GM18526 (cell line): ENCODE measurements around the gene GGA1.

Experiments
- POLR2A ChIP-seq: IDR thresholded peaks from 3 replicates; pipeline ENCODE4 v1.6.1; 2011; ENCODE audit not compliant: insufficient read length; ENCODE audit errors: extremely low read depth

GGA1 gene

DNA sequence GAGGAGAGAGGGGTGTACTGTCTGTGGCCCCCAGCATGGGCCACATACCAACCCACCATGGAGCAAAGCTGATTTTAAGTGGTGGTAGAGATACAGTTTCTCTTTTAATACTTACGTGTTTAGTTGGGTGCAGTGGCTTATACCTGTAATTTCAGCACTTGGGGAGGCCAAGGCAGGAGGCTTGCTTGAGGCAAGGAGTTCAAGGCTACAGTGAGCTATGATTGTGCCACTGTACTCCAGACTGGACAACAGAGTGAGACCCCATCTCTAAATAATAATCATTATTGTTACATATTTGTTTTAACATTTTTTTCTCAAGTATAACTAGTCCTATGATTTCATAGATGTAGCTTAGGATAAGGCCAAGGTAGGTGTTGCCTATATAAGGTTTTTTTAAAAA is 8.8 kb downstream of the GGA1 start:
- no peak for TF ChIP-seq POLR2A

DNA sequence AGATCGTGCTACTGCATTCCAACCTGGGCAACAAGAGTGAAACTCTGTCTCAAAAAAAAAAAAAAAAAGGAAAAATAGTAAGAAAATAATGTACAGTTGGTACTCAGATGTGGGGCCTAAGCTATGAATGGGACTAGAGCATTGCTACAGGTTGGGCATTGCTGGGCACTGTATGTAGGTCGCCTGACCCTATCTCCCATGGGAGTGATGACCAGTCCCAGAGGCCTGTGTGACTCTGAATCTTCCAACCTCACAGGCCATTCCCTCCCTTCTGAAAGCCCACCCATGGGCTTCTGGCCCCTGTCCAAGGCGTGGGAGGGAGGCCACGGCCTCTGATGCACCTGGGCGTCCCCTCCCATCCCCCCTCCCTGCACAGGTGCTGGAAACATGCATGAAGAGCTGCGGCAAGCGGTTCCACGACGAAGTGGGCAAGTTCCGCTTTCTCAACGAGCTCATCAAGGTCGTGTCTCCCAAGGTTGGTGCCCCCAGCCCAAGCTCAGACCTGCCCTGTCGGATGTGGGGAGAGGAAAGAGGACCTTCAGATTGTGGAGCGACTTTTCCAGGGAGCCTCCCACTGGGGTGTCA is 9.5 kb downstream of the GGA1 start:
- TF ChIP-seq POLR2A: no peak

DNA sequence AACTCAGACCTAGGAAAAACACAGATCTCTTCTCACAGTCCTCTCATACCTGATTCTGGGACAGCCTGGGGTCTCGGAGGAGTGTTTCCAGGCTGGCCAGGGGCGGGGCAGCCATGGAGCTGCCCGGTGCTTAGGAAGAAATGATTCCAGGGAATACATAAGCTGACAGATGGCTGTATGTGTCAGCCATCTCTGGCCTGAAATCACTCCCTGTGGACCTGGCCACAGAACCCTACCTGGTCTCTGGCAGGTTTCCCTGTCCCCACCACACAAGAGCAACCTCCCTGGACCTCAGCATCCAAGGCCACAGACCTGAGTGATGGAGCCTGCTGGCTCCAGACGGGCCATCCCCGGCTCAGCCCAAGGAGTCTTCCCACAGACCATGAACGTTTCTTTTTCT is 10.0 kb downstream of the GGA1 start:
- no peak for TF ChIP-seq POLR2A

GRCh38 chr22:37619991-37620390 is 11.4 kb downstream of the GGA1 start:
- TF ChIP-seq POLR2A: no peak

GRCh38 chr22:37621352-37621860 is 12.8 kb downstream of the GGA1 start:
- TF ChIP-seq POLR2A: no peak

GRCh38 chr22:37623075-37624016 is 14.7 kb downstream of the GGA1 start:
- TF ChIP-seq POLR2A: no peak

- no peak for TF ChIP-seq POLR2A
Observed at GRCh38 chr22:37624017-37624365, 15.4 kb downstream of the GGA1 start.

DNA sequence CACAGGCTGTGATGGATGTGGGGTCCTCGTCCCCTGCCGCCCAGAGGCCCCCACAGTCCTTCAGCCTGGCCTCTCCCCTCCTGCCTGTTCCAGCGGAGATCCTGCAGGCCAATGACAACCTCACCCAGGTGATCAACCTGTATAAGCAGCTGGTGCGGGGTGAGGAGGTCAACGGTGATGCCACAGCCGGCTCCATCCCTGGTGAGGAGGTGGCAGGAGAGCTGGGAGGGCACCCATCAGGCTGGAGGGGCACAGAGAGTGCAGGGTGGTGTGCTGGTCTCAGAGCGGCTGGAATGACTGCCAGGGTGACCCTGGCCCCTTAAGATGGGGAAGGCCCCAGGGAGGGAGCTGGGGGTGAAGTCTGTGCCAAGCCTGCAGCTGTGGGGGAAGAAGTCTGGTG is 16.2 kb downstream of the GGA1 start:
- TF ChIP-seq POLR2A: no peak

GRCh38 chr22:37625737-37626136 is 17.1 kb downstream of the GGA1 start:
- TF ChIP-seq POLR2A: no peak

DNA sequence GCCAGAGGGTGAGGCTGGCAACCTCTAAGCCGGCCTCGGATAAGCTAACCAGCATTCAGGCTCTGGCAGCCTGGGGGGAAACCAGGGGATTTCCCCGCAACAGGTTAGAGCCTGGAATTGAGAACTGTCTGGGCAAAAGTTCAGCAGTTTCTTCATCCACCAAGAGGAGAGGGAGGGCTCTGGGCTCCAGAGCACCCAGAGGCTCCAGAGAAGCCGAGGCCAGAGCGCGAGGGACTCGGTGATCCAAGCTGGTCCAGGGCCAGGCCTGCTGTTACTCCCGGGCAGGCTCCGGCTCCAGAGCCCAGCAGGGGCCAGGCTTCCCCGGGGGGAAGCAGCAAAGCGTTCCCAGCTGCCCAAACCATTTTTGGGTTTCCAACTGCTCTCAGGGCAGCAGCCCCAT is 17.5 kb downstream of the GGA1 start:
- no peak for TF ChIP-seq POLR2A

DNA sequence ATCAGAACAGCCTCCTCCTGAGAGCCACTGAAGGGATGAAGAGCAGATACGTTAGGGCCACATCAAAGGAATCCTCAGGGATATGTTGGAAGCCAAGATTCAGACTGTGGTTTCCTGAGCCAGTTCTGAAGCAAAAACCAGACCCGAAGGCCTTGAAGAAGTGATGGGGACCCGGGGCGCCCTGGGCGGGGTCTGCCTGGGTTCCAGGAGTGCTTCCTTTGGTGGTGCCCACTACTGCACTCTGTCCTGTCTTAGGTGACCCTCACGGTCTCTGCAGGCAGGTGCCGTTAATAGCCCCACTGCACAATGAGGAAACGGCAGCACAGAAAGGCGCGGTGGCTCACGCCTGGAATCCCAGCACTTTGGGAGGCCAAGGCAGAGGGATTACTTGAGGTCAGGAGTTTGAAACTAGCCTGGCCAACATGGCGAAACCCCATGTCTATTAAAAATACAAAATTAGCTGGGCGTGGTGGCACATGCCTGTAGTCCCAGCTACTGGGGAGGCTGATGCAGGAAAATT is 18.0 kb downstream of the GGA1 start:
- TF ChIP-seq POLR2A: no peak

DNA sequence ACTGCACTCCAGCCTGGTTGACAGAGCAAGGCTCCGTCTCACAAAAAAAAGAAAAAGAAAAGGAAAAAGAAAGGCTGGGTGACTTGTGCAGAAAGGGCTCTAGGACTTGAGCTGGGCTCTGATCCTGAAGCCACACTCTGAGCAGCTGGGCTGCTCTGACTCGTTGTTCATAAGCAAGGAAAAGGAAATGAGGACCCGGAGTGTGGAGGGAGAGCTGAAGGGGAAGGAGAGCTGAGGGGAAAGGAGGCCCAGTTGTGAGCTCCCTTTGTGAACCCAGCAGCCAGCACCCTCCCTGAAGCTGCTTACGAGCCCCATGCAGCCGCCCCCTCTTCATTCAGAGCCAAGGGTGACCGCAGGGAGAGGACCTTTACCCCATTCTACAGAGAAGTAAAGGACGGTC is 18.5 kb downstream of the GGA1 start:
- no peak for TF ChIP-seq POLR2A

GRCh38 chr22:37627545-37627944 is 18.9 kb downstream of the GGA1 start:
- no peak for TF ChIP-seq POLR2A

DNA sequence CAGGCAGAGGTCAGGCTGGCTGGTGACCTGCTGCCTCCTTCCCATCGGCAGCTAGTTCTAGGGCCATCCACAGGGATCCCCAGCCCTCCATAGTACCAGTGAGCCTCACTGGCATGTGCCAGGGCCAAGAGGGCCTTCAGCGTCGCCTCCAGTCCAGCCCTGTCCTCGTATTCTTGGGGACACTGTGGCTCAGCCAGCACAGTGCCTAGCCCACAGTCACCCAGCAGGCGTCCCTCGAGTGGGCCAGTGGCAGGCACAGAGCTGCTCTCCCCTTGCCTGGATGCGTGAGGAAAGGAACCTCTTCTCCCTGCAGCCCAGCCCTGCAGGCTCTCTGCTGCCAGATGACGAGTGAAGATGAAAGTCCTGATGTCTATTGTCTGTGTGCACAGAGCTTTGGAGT is 20.2 kb downstream of the GGA1 start:
- no peak for TF ChIP-seq POLR2A

DNA sequence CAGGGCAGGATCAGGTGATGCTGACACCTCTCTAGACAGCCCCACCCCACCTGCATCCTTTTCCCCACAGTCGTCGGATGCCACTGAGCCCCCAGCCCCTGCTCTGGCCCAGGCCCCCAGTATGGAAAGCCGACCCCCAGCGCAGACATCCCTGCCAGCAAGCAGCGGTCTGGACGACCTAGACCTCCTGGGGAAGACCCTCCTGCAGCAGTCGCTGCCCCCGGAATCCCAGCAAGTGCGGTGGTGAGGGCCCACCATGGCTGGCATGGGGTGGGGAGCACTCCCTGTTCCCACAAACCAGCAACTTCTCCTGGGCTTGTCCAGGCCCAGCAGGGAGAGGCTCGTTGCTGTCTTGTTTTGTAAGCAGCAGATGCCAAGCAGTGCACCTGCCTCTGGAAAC is 21.3 kb downstream of the GGA1 start:
- no peak for TF ChIP-seq POLR2A

DNA sequence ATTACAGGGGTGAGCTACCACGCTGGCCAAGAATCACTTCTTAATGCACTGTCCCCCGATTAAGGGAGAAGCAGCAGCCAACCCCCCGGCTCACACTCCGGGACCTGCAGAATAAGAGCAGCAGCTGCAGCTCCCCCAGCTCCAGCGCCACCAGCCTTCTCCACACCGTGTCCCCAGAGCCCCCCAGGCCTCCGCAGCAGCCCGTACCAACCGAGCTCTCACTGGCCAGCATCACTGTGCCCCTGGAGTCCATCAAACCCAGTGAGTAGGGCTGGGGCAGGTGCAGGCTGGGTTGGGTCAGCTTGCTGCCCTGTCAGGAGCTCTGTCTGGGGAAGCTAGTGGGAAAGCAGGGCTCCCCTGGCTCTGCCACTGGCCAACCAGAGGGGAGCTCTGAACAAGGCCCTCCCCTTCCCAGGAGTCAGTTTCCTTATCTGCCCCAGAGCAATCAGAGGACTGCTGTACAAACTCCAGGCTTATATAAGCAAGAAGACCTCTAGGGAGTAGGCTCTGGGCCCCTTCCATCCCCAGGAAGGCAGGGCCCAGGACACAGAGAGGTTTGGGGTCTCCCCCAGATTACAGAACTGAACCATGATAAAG is 22.3 kb downstream of the GGA1 start:
- TF ChIP-seq POLR2A: no peak
